Osteoblast (primary cell): Measurements from ENCODE around the gene PAK4. TPM values are rescaled to one million over a fixed set of nuclear protein-coding genes. Genes with fewer than 3 reads are reported as not detected.

Source experiments
- DNase-seq: peaks from one replicate; pipeline ENCODE4 v3.0.0; 2011; ENCODE audit warnings: low spot score, mixed read lengths; ENCODE audit not compliant: insufficient read length; ENCODE audit errors: missing footprints
- H2AFZ ChIP-seq: 2 replicates; pipeline ENCODE4 v1.6.0; 2011; ENCODE audit warnings: mild to moderate bottlenecking, low read length
- H3K27ac ChIP-seq: 2 replicates; pipeline ENCODE4 v1.5.1; 2011; ENCODE audit warnings: mild to moderate bottlenecking, low read depth, low read length, moderate library complexity
- H3K27me3 ChIP-seq: 2 replicates; pipeline ENCODE4 v1.6.0; 2012; ENCODE audit warnings: mild to moderate bottlenecking, control low read depth, inconsistent platforms, low read length, moderate library complexity; ENCODE audit not compliant: insufficient read depth
- H3K36me3 ChIP-seq: 2 replicates; pipeline ENCODE4 v1.5.1; 2011; ENCODE audit warnings: mild to moderate bottlenecking, low read length, control low read depth, moderate library complexity; ENCODE audit not compliant: insufficient read depth
- H3K4me1 ChIP-seq: 2 replicates; pipeline ENCODE4 v1.5.1; 2011; ENCODE audit warnings: mild to moderate bottlenecking, low read length, control low read depth, moderate library complexity; ENCODE audit not compliant: insufficient read depth
- H3K4me2 ChIP-seq: 2 replicates; pipeline ENCODE4 v1.6.0; 2011; ENCODE audit warnings: mild to moderate bottlenecking, low read length; ENCODE audit not compliant: insufficient read depth
- H3K4me3 ChIP-seq: fragments of 200-600 bp; sonication (generic); 3 replicates; pipeline ENCODE4 v1.5.1; 2012; ENCODE audit warnings: mild to moderate bottlenecking, low read length, inconsistent platforms; ENCODE audit not compliant: insufficient read depth
- H3K79me2 ChIP-seq: 2 replicates; pipeline ENCODE4 v1.6.0; 2012; ENCODE audit warnings: mild to moderate bottlenecking, low read length, control low read depth, inconsistent platforms; ENCODE audit not compliant: insufficient read depth
- H3K9me3 ChIP-seq: 2 replicates; pipeline ENCODE4 v1.5.1; 2011; ENCODE audit warnings: low read depth, low read length, control low read depth
- H4K20me1 ChIP-seq: 2 replicates; pipeline ENCODE4 v1.6.0; 2012; ENCODE audit warnings: mild to moderate bottlenecking, low read length, control low read depth; ENCODE audit not compliant: insufficient read depth
- CTCF ChIP-seq: IDR thresholded peaks from 2 replicates; pipeline ENCODE4 v1.5.1; 2011; ENCODE audit warnings: mild to moderate bottlenecking, low read depth, low read length, moderate library complexity; ENCODE audit errors: extremely low read depth
- total RNA-seq: library from RNA; depleted of rRNA; stranded (reverse); fragments of >200 nt; gene quantifications from 2 replicates; pipeline ENCODE4 v1.2.3, GENCODE V29; 2012

PAK4 gene
- total RNA-seq, 1 donor = 9.4 TPM

- Histone ChIP-seq H4K20me1 (peaks cover 65% of the 10 kb centered on the region), H2AFZ (no peak overlapping the region), H3K9me3 (no peaks in the 10 kb centered on the region), H3K79me2 (peaks cover 99% of the 10 kb centered on the region), H3K27ac (no peak overlapping the region), H3K36me3 (no peaks in the 10 kb centered on the region), H3K4me2 (no peak overlapping the region), H3K27me3 (no peaks in the 10 kb centered on the region), H3K4me3 (no peak overlapping the region), H3K4me1 (peaks cover 3% of the 10 kb centered on the region)
- TF ChIP-seq CTCF = no peak
- peak; percentile 75 for DNase-seq
Measured at GRCh38 chr19:39133431-39134270, 8.1 kb downstream of the PAK4 start.

- Histone ChIP-seq H3K27me3 (no peaks in the 10 kb centered on the region), H3K79me2 (peaks cover 99% of the 10 kb centered on the region), H4K20me1 (peaks cover 75% of the 10 kb centered on the region), H3K9me3 (no peaks in the 10 kb centered on the region), H3K4me1 (no peaks in the 10 kb centered on the region), H3K36me3 (no peaks in the 10 kb centered on the region), H2AFZ (no peak overlapping the region), H3K4me3 (no peak overlapping the region), H3K4me2 (no peak overlapping the region), H3K27ac (no peak overlapping the region)
- no peak for TF ChIP-seq CTCF
- DNase-seq = peak; percentile 74
Measured at GRCh38 chr19:39135701-39136100, 10.1 kb downstream of the PAK4 start.

- H3K9me3 ChIP-seq = no peaks in the 10 kb centered on the region
- H2AFZ ChIP-seq = no peak overlapping the region
- peaks cover 71% of the 10 kb centered on the region for H4K20me1 ChIP-seq
- peaks cover 99% of the 10 kb centered on the region for H3K79me2 ChIP-seq
- no peak for TF ChIP-seq CTCF
- peak; percentile 86 for DNase-seq
- no peak overlapping the region for H3K27ac ChIP-seq
- no peak overlapping the region for H3K4me3 ChIP-seq
- no peaks in the 10 kb centered on the region for H3K4me1 ChIP-seq
- no peak overlapping the region for H3K4me2 ChIP-seq
- no peaks in the 10 kb centered on the region for H3K36me3 ChIP-seq
- H3K27me3 ChIP-seq = no peaks in the 10 kb centered on the region
Measured at GRCh38 chr19:39136225-39136940, 10.8 kb downstream of the PAK4 start.

DNA sequence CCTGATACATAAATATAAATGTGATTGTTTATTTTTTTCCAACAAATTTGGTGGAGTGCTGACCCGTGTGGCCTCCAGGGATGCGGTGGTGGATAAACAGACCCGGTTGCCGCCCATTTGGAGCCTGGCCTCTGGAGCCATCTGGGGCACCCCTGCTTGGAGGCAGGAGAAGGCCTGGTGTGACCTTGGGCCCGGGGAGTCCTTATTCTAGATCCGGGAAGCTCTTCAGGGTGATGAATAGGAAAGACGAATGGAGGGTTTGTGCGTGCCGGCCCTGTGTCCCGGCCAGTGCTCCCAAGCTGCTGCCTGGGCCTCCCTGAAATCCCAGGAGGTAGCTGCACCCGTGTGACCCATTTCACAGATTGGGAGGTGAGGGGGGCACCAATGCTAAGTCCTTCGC is 11.5 kb downstream of the PAK4 start:
- H3K4me3 ChIP-seq = no peak overlapping the region
- TF ChIP-seq CTCF = no peak
- peaks cover 97% of the 10 kb centered on the region for H3K79me2 ChIP-seq
- H2AFZ ChIP-seq = no peak overlapping the region
- DNase-seq = peak; percentile 54
- no peaks in the 10 kb centered on the region for H3K9me3 ChIP-seq
- no peak overlapping the region for H3K4me2 ChIP-seq
- no peaks in the 10 kb centered on the region for H3K36me3 ChIP-seq
- H3K4me1 ChIP-seq = no peaks in the 10 kb centered on the region
- H3K27me3 ChIP-seq = no peaks in the 10 kb centered on the region
- peaks cover 67% of the 10 kb centered on the region for H4K20me1 ChIP-seq
- no peak overlapping the region for H3K27ac ChIP-seq
